Neutrophil (primary cell): Measurements from ENCODE around the gene MVD.

ENCODE experiments used
- H3K27ac ChIP-seq: fragments of 200-600 bp; sonication (generic); 2 replicates; pipeline ENCODE4 v1.5.1; 2016; ENCODE audit warnings: mild to moderate bottlenecking, moderate library complexity
- H3K27me3 ChIP-seq: fragments of 200-600 bp; sonication (generic); 2 replicates; pipeline ENCODE4 v1.6.0; 2016; ENCODE audit warnings: mild to moderate bottlenecking
- H3K36me3 ChIP-seq: fragments of 200-600 bp; sonication (generic); 2 replicates; pipeline ENCODE4 v1.5.1; 2017
- H3K4me1 ChIP-seq, 2 experiments: fragments of 200-600 bp in 1 of 2; sonication (generic) in 1 of 2; 1 replicate in 1 of 2; 2 replicates in 1 of 2; pipeline versions ENCODE4 v1.5.1 to v1.6.1; 2013 to 2016; ENCODE audit warnings: low read depth in 1 of 2, low read length in 1 of 2, mild to moderate bottlenecking in 1 of 2, moderate library complexity in 1 of 2; ENCODE audit not compliant: control insufficient read depth in 1 of 2, insufficient read depth in 1 of 2
- H3K4me3 ChIP-seq, 2 experiments: fragments of 200-600 bp in 1 of 2; sonication (generic) in 1 of 2; 1 replicate in 1 of 2; 2 replicates in 1 of 2; pipeline ENCODE4 v1.5.1; 2013 to 2016; ENCODE audit warnings: low read depth in 1 of 2, low read length in 1 of 2, mild to moderate bottlenecking in 1 of 2, moderate library complexity in 1 of 2
- H3K9me3 ChIP-seq: fragments of 200-600 bp; sonication (generic); 2 replicates; pipeline ENCODE4 v1.5.1; 2016
- TF ChIP-seq, protein P1 (sequence below): fragments of 200-600 bp; sonication (generic); IDR thresholded peaks from 2 replicates; pipeline ENCODE4 v1.5.1; 2016; ENCODE audit warnings: antibody characterized with exemption

Gene MVD

GRCh38 chr16:88616320-88616719 is 46.6 kb downstream of the MVD start:
- H3K36me3 ChIP-seq, result peaks cover 62% of the 10 kb centered on the region

DNA sequence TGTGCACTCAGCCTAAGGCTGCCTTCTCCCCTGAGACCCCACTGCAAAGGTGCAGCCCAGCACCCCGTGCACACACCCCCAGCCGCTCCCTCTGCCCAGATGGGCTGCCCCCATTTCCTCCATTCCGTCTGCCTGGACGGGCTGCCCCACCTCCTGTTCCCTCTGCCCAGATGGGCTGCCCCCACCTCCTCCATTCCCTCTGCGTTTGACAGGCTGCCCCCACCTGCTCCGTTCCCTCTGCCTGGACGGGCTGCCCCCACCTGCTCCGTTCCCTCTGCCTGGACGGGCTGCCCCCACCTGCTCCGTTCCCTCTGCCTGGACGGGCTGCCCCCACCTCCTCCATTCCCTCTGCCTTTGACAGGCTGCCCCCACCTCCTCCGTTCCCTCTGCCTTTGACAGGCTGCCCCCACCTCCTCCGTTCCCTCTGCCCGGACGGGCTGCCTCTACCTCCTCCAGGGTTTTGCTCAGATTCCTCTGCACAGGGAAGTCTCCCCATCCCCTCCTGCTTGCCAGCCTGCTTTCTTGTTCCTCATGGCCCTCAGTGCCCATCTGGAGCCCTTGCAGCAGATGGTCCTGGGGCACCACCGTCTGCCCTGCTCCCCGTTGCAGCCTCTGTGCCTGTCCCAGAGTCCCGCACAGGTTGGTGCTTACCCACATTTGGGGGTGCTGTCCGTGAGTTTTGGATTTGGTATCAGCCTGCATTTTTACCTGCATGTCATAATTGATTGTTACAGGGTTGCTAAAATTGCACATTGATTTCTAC is 47.9 kb downstream of the MVD start:
- Histone ChIP-seq H3K36me3 (peaks cover 73% of the 10 kb centered on the region), H3K9me3 (no peaks in the 10 kb centered on the region), H3K4me3 (no peak overlapping the region), H3K4me1 (peaks cover 15 to 25% of the 10 kb centered on the region in 2 experiments), H3K27ac (no peak overlapping the region), H3K27me3 (no peaks in the 10 kb centered on the region)
- TF ChIP-seq, protein P1, sequence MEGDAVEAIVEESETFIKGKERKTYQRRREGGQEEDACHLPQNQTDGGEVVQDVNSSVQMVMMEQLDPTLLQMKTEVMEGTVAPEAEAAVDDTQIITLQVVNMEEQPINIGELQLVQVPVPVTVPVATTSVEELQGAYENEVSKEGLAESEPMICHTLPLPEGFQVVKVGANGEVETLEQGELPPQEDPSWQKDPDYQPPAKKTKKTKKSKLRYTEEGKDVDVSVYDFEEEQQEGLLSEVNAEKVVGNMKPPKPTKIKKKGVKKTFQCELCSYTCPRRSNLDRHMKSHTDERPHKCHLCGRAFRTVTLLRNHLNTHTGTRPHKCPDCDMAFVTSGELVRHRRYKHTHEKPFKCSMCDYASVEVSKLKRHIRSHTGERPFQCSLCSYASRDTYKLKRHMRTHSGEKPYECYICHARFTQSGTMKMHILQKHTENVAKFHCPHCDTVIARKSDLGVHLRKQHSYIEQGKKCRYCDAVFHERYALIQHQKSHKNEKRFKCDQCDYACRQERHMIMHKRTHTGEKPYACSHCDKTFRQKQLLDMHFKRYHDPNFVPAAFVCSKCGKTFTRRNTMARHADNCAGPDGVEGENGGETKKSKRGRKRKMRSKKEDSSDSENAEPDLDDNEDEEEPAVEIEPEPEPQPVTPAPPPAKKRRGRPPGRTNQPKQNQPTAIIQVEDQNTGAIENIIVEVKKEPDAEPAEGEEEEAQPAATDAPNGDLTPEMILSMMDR, result no peak

More at GRCh38 chr16:88616320-88616719, 46.6 kb downstream of the MVD start:
- peaks cover 15 to 25% of the 10 kb centered on the region in 2 experiments for H3K4me1 ChIP-seq
- H3K9me3 ChIP-seq, result no peaks in the 10 kb centered on the region
- no peaks in the 10 kb centered on the region for H3K27me3 ChIP-seq
- no peak overlapping the region for H3K4me3 ChIP-seq
- TF ChIP-seq, protein P1, result no peak
- H3K27ac ChIP-seq, result no peak overlapping the region

DNA sequence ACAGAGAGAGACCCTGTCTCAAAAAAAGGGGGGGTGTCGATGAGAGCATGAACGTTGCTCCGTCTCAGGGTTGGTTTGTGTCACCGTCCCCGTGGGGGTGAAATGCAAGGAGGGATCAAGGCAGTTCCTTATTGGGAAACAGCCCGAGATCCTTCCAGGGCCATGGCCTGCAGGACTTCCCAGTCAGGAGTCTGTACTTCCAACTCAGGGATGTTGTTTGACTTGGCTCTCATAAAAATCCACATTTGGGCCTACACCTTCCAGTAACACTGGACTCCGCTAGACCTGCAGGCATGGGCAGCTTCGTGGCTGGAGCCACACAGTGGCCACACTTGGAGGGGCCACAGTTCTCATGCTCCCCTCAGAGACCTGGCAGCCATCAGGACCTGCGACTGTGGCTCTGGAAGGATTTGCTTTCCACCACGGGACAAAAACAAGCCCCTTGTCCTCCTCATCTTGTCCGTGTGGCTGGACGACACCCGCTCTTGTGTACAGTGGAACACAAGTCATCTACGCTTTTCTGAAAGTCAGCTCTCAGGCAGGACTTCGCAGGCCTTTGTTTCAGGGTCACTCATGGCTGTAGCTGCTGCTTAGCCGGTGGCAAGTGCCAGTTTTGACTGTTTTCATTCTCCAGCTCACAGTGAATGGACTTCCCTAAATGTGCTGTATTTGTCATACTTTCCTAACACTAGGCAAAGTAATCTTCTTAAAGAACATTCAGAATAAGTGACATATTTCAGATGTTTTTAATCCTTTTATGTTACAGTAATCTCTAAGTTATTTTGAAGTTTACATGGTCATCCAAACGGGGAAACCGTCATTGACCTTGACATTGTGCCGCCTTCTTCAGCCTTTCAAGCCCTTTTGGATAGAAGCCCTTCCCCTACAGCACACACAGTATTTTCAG is 48.7 kb downstream of the MVD start:
- TF ChIP-seq, protein P1, result no peak
- H3K27me3 ChIP-seq, result no peaks in the 10 kb centered on the region
- H3K36me3 ChIP-seq, result peaks cover 77% of the 10 kb centered on the region
- H3K9me3 ChIP-seq, result no peaks in the 10 kb centered on the region
- H3K4me3 ChIP-seq, result no peak overlapping the region
- no peak overlapping the region for H3K27ac ChIP-seq
- peaks cover 15 to 22% of the 10 kb centered on the region in 2 experiments for H3K4me1 ChIP-seq

DNA sequence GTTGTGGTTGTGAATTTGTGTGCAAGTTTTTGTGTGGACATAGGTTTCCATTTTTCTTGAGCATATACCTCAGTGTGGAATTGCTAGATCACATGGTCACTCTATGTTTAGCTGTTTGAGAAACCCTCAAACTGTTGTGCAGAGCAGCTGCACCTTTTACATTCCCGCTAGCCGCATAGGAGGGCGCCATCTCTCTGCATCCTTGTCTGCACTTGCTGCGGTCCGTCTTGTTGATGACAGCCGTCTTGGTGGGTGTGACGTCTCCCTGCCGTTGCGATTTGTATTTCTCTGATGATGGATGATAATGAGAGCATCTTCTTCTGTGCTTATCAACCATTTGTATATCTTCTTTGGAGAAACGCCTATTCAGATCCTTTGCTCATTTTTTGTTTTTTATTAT is 49.6 kb downstream of the MVD start:
- H3K4me3 ChIP-seq, result no peak overlapping the region
- peaks cover 15 to 22% of the 10 kb centered on the region in 2 experiments for H3K4me1 ChIP-seq
- H3K36me3 ChIP-seq, result peaks cover 76% of the 10 kb centered on the region
- H3K27me3 ChIP-seq, result no peaks in the 10 kb centered on the region
- no peaks in the 10 kb centered on the region for H3K9me3 ChIP-seq
- TF ChIP-seq, protein P1, result no peak
- peak overlapping the region; percentile 59 for H3K27ac ChIP-seq

- H3K36me3 ChIP-seq, result peaks cover 69% of the 10 kb centered on the region
These were observed 51.7 kb downstream of the MVD start for GRCh38 chr16:88610909-88611812.

More at GRCh38 chr16:88610909-88611812, 51.7 kb downstream of the MVD start:
- H3K4me3 ChIP-seq, result no peak overlapping the region
- H3K27me3 ChIP-seq, result no peaks in the 10 kb centered on the region
- H3K27ac ChIP-seq, result no peak overlapping the region
- H3K9me3 ChIP-seq, result no peaks in the 10 kb centered on the region
- H3K4me1 ChIP-seq, result peaks cover 22 to 28% of the 10 kb centered on the region in 2 experiments
- TF ChIP-seq, protein P1, result no peak
